ENCODE data around the gene PTK7.

The PTK7 gene

GRCh38 chr6:43175676-43176422 lies 99.7 kb downstream of the PTK7 start:
- no peak for DNase-seq (ENCODE audit: low read depth in 2 of 3, low spot score in 2 of 3)

GRCh38 chr6:43176423-43176786 lies 100.3 kb downstream of the PTK7 start:
- no peak for DNase-seq (ENCODE audit: low read depth in 2 of 3, low spot score in 2 of 3)

GRCh38 chr6:43178150-43178549 lies 102.0 kb downstream of the PTK7 start:
- no peak for DNase-seq (ENCODE audit: low read depth in 2 of 3, low spot score in 2 of 3)

GRCh38 chr6:43178951-43179830 lies 103.1 kb downstream of the PTK7 start:
- DNase-seq (ENCODE audit: low read depth in 2 of 3, low spot score in 2 of 3) = no peak

GRCh38 chr6:43180058-43180457 lies 103.9 kb downstream of the PTK7 start:
- DNase-seq (ENCODE audit: low read depth in 2 of 3, low spot score in 2 of 3) = no peak

GRCh38 chr6:43180985-43181384 lies 104.9 kb downstream of the PTK7 start:
- no peak for DNase-seq (ENCODE audit: low read depth in 2 of 3, low spot score in 2 of 3)

- DNase-seq (ENCODE audit: low read depth in 2 of 3, low spot score in 2 of 3) = no peak
Observed at GRCh38 chr6:43181621-43181941, 105.5 kb downstream of the PTK7 start.

GRCh38 chr6:43181942-43182860 lies 106.1 kb downstream of the PTK7 start, which contains the start of gene CUL9:
Gene CUL9 (plus strand): TSS chr6:43182196. CDS start chr6:43184311, 2,115 bp downstream.
- peak; percentile 52 to 67 (median 58) for DNase-seq (ENCODE audit: low read depth in 2 of 3, low spot score in 2 of 3)

GRCh38 chr6:43183441-43183840 lies 107.3 kb downstream of the PTK7 start:
- DNase-seq (ENCODE audit: low read depth in 2 of 3, low spot score in 2 of 3) = no peak

GRCh38 chr6:43184268-43184985 lies 108.3 kb downstream of the PTK7 start:
- no peak for DNase-seq (ENCODE audit: low read depth in 2 of 3, low spot score in 2 of 3)

GRCh38 chr6:43185391-43185985 lies 109.4 kb downstream of the PTK7 start:
- DNase-seq (ENCODE audit: low read depth in 2 of 3, low spot score in 2 of 3) = no peak

- no peak for DNase-seq (ENCODE audit: low read depth in 2 of 3, low spot score in 2 of 3)
Observed at GRCh38 chr6:43186019-43186418, 109.9 kb downstream of the PTK7 start.

GRCh38 chr6:43186706-43187105 lies 110.6 kb downstream of the PTK7 start:
- DNase-seq (ENCODE audit: low read depth in 2 of 3, low spot score in 2 of 3) = no peak

- no peak for DNase-seq (ENCODE audit: low read depth in 2 of 3, low spot score in 2 of 3)
Observed at GRCh38 chr6:43187821-43188220, 111.7 kb downstream of the PTK7 start.

GRCh38 chr6:43188426-43188825 lies 112.3 kb downstream of the PTK7 start:
- no peak for DNase-seq (ENCODE audit: low read depth in 2 of 3, low spot score in 2 of 3)

- no peak for DNase-seq (ENCODE audit: low read depth in 2 of 3, low spot score in 2 of 3)
Observed at GRCh38 chr6:43189776-43190304, 113.7 kb downstream of the PTK7 start.

- no peak for DNase-seq (ENCODE audit: low read depth in 2 of 3, low spot score in 2 of 3)
Observed at GRCh38 chr6:43192911-43193310, 116.8 kb downstream of the PTK7 start.

- no peak for DNase-seq (ENCODE audit: low read depth in 2 of 3, low spot score in 2 of 3)
Observed at GRCh38 chr6:43193929-43194328, 117.8 kb downstream of the PTK7 start.

- no peak for DNase-seq (ENCODE audit: low read depth in 2 of 3, low spot score in 2 of 3)
Observed at GRCh38 chr6:43196337-43196736, 120.2 kb downstream of the PTK7 start.

- DNase-seq (ENCODE audit: low read depth in 2 of 3, low spot score in 2 of 3) = no peak
Observed at GRCh38 chr6:43199912-43200311, 123.8 kb downstream of the PTK7 start.
